WERI-Rb-1 (cell line): ENCODE data around the gene TCF3.

ENCODE experiments used
- DNase-seq: peaks from one replicate; pipeline ENCODE4 v3.0.0-alpha.2; 2020
- H3K27ac ChIP-seq: fragments of 250-450 bp; sonication (Bioruptor Pico); 2 replicates; pipeline ENCODE4 v1.5.1; 2020; ENCODE audit warnings: mild to moderate bottlenecking, moderate library complexity
- H3K27me3 ChIP-seq: fragments of 250-450 bp; sonication (Bioruptor Pico); 2 replicates; pipeline ENCODE4 v1.5.1; 2021; ENCODE audit warnings: mild to moderate bottlenecking, low read depth, moderate library complexity; ENCODE audit not compliant: insufficient read depth, severe bottlenecking
- H3K36me3 ChIP-seq: fragments of 250-450 bp; sonication (Bioruptor Pico); 2 replicates; pipeline ENCODE4 v1.5.1; 2020; ENCODE audit warnings: mild to moderate bottlenecking, moderate library complexity
- H3K4me3 ChIP-seq: 2 replicates; pipeline ENCODE4 v1.5.1; 2011; ENCODE audit warnings: low read depth, mild to moderate bottlenecking, control low read depth, low read length
- H3K9me3 ChIP-seq: fragments of 250-450 bp; sonication (Bioruptor Pico); 2 replicates; pipeline ENCODE4 v1.5.1; 2021; ENCODE audit warnings: mild to moderate bottlenecking, moderate library complexity; ENCODE audit not compliant: severe bottlenecking
- TF ChIP-seq, protein P1 (sequence below): IDR thresholded peaks from 2 replicates; pipeline ENCODE4 v1.5.1; 2011; ENCODE audit warnings: low read depth, mild to moderate bottlenecking, control low read depth, inconsistent platforms, low read length

TCF3 gene

DNA sequence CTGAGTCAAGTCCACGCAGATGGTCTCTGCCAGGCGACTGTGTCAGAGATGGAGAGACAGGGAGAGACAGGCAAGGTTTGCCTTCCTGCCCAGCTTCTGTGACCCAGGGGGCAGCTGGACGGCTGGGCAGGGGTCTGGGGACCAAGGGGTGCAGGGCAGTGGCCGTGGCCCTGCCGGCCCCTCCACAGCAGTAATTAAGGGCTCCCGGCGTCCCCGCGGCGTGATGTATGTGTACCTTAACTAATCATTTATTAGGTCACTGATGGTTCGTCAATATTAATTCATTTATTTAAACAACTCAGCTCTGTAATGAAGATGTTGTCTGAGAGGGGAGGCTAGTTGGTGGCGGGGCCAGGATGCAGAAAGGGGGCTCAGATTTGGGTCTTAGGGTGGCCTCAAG lies 28.6 kb upstream of the TCF3 start:
- Histone ChIP-seq H3K36me3 (no peaks in the 10 kb centered on the region), H3K4me3 (no peak overlapping the region), H3K27me3 (no peaks in the 10 kb centered on the region), H3K27ac (no peak overlapping the region), H3K9me3 (no peaks in the 10 kb centered on the region)
- no peak for DNase-seq
- TF ChIP-seq, protein P1, sequence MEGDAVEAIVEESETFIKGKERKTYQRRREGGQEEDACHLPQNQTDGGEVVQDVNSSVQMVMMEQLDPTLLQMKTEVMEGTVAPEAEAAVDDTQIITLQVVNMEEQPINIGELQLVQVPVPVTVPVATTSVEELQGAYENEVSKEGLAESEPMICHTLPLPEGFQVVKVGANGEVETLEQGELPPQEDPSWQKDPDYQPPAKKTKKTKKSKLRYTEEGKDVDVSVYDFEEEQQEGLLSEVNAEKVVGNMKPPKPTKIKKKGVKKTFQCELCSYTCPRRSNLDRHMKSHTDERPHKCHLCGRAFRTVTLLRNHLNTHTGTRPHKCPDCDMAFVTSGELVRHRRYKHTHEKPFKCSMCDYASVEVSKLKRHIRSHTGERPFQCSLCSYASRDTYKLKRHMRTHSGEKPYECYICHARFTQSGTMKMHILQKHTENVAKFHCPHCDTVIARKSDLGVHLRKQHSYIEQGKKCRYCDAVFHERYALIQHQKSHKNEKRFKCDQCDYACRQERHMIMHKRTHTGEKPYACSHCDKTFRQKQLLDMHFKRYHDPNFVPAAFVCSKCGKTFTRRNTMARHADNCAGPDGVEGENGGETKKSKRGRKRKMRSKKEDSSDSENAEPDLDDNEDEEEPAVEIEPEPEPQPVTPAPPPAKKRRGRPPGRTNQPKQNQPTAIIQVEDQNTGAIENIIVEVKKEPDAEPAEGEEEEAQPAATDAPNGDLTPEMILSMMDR: no peak

DNA sequence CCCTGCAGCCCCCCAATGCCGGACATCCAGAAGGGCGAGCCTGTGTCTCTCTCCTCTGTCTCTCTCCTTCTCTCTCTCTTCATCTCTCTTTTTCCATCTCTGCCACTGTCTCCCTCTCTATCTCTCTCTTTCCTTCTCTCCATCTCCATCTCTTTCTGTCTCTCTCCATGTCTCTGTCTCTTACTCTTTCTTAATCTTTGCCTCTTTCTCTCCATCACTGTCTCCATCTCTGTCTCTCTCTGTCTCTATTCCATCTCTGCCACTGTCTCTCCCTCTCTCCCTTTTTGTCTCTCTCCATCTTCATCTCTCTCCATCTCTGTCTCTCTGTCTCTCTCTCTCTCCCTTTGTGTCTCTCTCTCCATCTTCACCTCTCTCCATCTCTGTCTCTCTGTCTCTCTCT lies 25.7 kb upstream of the TCF3 start:
- Histone ChIP-seq H3K27ac (no peak overlapping the region), H3K36me3 (no peaks in the 10 kb centered on the region), H3K9me3 (no peaks in the 10 kb centered on the region), H3K4me3 (no peak overlapping the region), H3K27me3 (no peaks in the 10 kb centered on the region)
- TF ChIP-seq, protein P1: no peak
- no peak for DNase-seq

DNA sequence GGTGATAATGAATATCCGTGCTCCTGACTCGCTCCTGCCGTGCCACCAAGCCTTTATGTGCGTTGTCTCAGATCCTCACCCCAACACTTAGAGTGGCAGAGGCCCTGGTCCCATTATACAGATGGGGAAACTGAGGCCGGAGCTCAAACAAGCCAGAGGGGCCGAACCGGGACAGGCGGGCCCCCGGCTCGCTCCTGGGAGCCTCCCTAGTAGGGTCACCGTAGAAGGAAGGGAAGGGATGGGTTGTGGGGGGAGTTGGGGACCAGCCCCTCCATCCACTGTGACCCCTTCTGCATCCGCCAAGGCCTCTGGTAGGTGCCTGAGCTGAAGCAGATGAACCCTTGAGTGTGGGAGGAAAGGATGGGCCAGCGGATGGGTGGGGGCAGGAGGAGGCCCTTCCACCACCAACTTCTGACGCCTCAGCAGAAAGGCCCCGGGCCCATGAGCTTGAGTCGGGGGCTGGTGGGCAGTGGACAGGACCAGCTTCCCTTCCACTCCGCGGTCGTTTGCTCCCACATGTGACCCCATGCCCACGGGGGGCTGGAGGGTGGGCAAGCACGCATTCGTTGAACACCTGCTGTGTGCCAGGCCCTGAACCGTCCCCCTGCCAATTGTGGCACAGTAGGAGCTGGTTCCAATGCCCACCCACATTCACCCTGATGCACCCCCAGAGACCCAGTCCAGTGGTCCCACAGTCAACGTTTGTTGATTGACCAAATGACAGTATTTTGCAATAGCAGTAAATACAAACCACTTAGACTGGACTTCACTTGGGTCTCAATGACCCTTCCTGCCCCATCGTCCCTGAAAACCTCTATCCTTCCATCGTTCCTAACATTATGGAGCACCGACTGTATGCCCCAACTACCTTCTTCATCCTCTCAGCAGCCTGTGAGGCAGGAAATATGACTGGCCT lies 24.2 kb upstream of the TCF3 start:
- no peaks in the 10 kb centered on the region for H3K27me3 ChIP-seq
- H3K36me3 ChIP-seq: no peaks in the 10 kb centered on the region
- TF ChIP-seq, protein P1: no peak
- DNase-seq: no peak
- H3K4me3 ChIP-seq: no peak overlapping the region
- no peak overlapping the region for H3K27ac ChIP-seq
- H3K9me3 ChIP-seq: no peaks in the 10 kb centered on the region

DNA sequence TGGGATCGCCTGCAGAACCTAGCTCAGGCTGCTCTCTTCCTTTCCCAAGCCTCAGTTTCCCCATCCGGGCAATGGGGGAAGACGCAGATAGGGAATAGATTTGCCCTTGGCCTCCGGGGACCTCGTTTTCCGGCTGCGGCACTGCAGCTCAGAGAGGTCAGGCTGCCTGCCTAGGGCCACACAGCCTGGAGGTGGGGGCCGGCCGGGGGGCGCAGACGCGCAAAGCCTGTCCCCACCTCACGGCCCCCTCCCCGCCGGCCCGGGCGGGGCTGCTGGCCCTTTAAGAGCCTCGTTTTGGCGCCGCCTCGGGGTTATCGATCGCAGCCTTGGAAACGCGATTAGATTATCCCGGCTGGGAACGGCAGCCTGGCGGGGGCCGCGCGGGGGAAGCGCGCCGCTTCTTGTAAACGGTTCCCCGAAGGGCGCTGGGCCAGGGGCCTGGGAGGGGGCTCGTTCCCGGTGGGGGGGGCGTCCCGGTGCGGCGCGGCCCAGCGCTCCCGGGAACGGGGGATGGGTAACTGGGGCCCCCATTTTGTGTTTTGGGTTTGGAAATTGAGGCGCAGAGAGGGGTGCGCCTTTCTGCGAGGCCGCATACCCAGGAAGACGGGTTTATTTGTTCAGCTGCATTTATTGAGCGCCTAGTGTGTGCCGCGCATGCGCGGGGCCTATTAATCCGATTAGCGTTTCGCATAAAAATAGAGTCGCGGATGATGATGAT lies 23.4 kb upstream of the TCF3 start:
- Histone ChIP-seq H3K9me3 (no peaks in the 10 kb centered on the region), H3K27me3 (no peaks in the 10 kb centered on the region), H3K27ac (no peak overlapping the region), H3K4me3 (peak overlapping the region; percentile 33), H3K36me3 (no peaks in the 10 kb centered on the region)
- peak; percentile 58 for DNase-seq
- TF ChIP-seq, protein P1: no peak

DNA sequence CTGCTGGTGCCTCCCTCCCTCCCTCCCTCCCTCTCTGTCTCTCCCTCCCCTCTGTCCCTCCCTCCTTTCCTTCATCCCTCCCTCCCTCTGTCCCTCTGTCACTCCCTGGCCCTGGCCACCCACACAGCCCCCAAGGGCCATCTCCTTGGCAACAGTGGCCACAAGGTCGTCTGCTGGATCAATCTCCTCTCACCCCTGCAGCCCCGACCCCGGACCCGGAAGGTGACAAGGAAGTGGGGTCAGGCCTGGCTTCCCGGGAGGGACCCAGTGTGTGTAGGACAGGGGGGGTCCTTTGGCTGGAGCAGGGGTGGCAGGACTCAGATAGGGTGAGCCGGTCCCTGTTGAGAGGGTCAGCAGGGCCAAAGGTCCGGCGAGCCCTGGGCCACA lies 21.9 kb upstream of the TCF3 start:
- Histone ChIP-seq H3K9me3 (no peaks in the 10 kb centered on the region), H3K36me3 (no peaks in the 10 kb centered on the region), H3K27ac (no peak overlapping the region), H3K27me3 (no peaks in the 10 kb centered on the region), H3K4me3 (no peak overlapping the region)
- TF ChIP-seq, protein P1: no peak
- no peak for DNase-seq
